GM23338 (cell line): ENCODE data around the gene SELPLG. TPM values are rescaled to one million over a fixed set of nuclear protein-coding genes. Genes with fewer than 3 reads are reported as not detected.

Experiments
- ATAC-seq: fragments of 200-7000 bp; cut with Tn5 transposase; 3 replicates; pipeline ENCODE4 v1.9.1; 2020
- DNase-seq: peaks from one replicate; pipeline ENCODE4 v3.0.0-alpha.2; 2015; ENCODE audit warnings: low spot score
- H2AFZ ChIP-seq: fragments of 200-600 bp; sonication (generic); 2 replicates; pipeline ENCODE4 v1.8.0; 2016; ENCODE audit warnings: antibody characterized with exemption, mild to moderate bottlenecking, moderate library complexity
- H3F3A ChIP-seq: fragments of 200-600 bp; sonication (generic); replicated peaks from 2 replicates; pipeline ENCODE4 v1.8.0; 2017; ENCODE audit warnings: antibody characterized with exemption, mixed run types, low read depth
- H3K27ac ChIP-seq: fragments of 200-600 bp; sonication (generic); 2 replicates; pipeline ENCODE4 v1.6.1; 2016; ENCODE audit warnings: low read depth
- H3K27me3 ChIP-seq: fragments of 200-600 bp; sonication (generic); 2 replicates; pipeline ENCODE4 v1.8.0; 2016; ENCODE audit warnings: mild to moderate bottlenecking, mixed run types, moderate library complexity; ENCODE audit not compliant: insufficient read depth
- H3K36me3 ChIP-seq: fragments of 200-600 bp; sonication (generic); 2 replicates; pipeline ENCODE4 v1.8.0; 2016; ENCODE audit warnings: mild to moderate bottlenecking; ENCODE audit not compliant: insufficient read depth
- H3K4me1 ChIP-seq: fragments of 200-600 bp; sonication (generic); 2 replicates; pipeline ENCODE4 v1.8.0; 2016; ENCODE audit warnings: mild to moderate bottlenecking, moderate library complexity; ENCODE audit not compliant: insufficient read depth
- H3K4me2 ChIP-seq: fragments of 200-600 bp; sonication (generic); 2 replicates; pipeline ENCODE4 v1.7.1; 2017; ENCODE audit warnings: mixed run types
- H3K4me3 ChIP-seq: fragments of 200-600 bp; sonication (generic); 2 replicates; pipeline ENCODE4 v1.6.1; 2016; ENCODE audit warnings: mixed run types
- H3K79me2 ChIP-seq: fragments of 200-600 bp; sonication (generic); replicated peaks from 2 replicates; pipeline ENCODE4 v1.8.0; 2017; ENCODE audit warnings: mild to moderate bottlenecking; ENCODE audit not compliant: insufficient read depth
- H3K9me2 ChIP-seq: fragments of 200-600 bp; sonication (generic); 2 replicates; pipeline ENCODE4 v1.8.0; 2017; ENCODE audit not compliant: insufficient read depth
- H4K20me1 ChIP-seq: fragments of 200-600 bp; sonication (generic); replicated peaks from 2 replicates; pipeline ENCODE4 v1.8.0; 2017; ENCODE audit warnings: mild to moderate bottlenecking; ENCODE audit not compliant: insufficient read depth
- H3K27ac Mint-ChIP-seq: 2 replicates; pipeline ENCODE4 v1.8.0; 2020; ENCODE audit warnings: inconsistent platforms, mild to moderate bottlenecking, moderate library complexity, mixed read lengths
- H3K27me3 Mint-ChIP-seq: 3 replicates; pipeline ENCODE4 v1.8.0; 2022; ENCODE audit warnings: low read depth, mild to moderate bottlenecking, moderate library complexity, mixed read lengths, inconsistent platforms; ENCODE audit not compliant: insufficient read depth, poor library complexity
- H3K36me3 Mint-ChIP-seq: 3 replicates; pipeline ENCODE4 v1.8.0; 2021; ENCODE audit warnings: low read depth, mild to moderate bottlenecking, inconsistent platforms, moderate library complexity, mixed read lengths
- H3K4me1 Mint-ChIP-seq: 3 replicates; pipeline ENCODE4 v1.8.0; 2020; ENCODE audit warnings: mild to moderate bottlenecking, inconsistent platforms, mixed read lengths
- H3K4me3 Mint-ChIP-seq: 3 replicates; pipeline ENCODE4 v1.8.0; 2021; ENCODE audit warnings: moderate library complexity, mild to moderate bottlenecking, inconsistent platforms, mixed read lengths
- H3K9me3 Mint-ChIP-seq: 3 replicates; pipeline ENCODE4 v1.8.0; 2020; ENCODE audit warnings: moderate library complexity, mild to moderate bottlenecking, inconsistent platforms, mixed read lengths
- CREB1 ChIP-seq: fragments of 250-450 bp; sonication (Bioruptor Pico); IDR thresholded peaks from 2 replicates; pipeline ENCODE4 v1.5.0; 2020; ENCODE audit warnings: low read depth, mild to moderate bottlenecking, moderate library complexity
- EZH2 ChIP-seq: fragments of 200-600 bp; sonication (generic); IDR thresholded peaks from one replicate; pipeline ENCODE4 v1.8.0; 2017; ENCODE audit warnings: antibody characterized with exemption, mild to moderate bottlenecking, low read depth; ENCODE audit not compliant: unreplicated experiment
- EZH2phosphoT487 ChIP-seq: fragments of 200-600 bp; sonication (generic); IDR thresholded peaks from one replicate; pipeline ENCODE4 v1.8.1; 2018; ENCODE audit warnings: antibody characterized with exemption; ENCODE audit not compliant: unreplicated experiment
- JUNB ChIP-seq: IDR thresholded peaks from one replicate; pipeline ENCODE4 v1.6.1; 2016; ENCODE audit warnings: antibody characterized with exemption; ENCODE audit not compliant: unreplicated experiment
- NANOG ChIP-seq: IDR thresholded peaks from 2 replicates; pipeline ENCODE4 v1.6.1; 2016; ENCODE audit warnings: antibody characterized with exemption, borderline replicate concordance
- POLR2AphosphoS5 ChIP-seq: IDR thresholded peaks from 2 replicates; pipeline ENCODE4 v1.6.1; 2016; ENCODE audit warnings: antibody characterized with exemption, low read depth
- STAT1 ChIP-seq: IDR thresholded peaks from one replicate; pipeline ENCODE4 v1.6.1; 2016; ENCODE audit warnings: antibody characterized with exemption; ENCODE audit not compliant: unreplicated experiment
- ZNF114 ChIP-seq: fragments of 250-450 bp; sonication (Bioruptor Pico); IDR thresholded peaks from 2 replicates; pipeline ENCODE4 v1.5.0; 2020; ENCODE audit warnings: mild to moderate bottlenecking, moderate library complexity
- ZNF331 ChIP-seq: fragments of 250-450 bp; sonication (Bioruptor Pico); IDR thresholded peaks from 2 replicates; pipeline ENCODE4 v1.5.0; 2020; ENCODE audit warnings: low read depth, mild to moderate bottlenecking, moderate library complexity
- polyA plus RNA-seq: library from polyadenylated mRNA; unstranded; fragments of >200 nt; fragmentation: Nextera tagmentation; extraction: Ambion mirVana; gene quantifications from 2 replicates; pipeline ENCODE4 v1.2.1, GENCODE V29; 2016
- total RNA-seq: library from RNA; depleted of rRNA; stranded (reverse); fragments of >200 nt; shearing (Covaris generic); gene quantifications from 2 replicates; pipeline ENCODE4 v1.2.3, GENCODE V29; 2014
- TF ChIP-seq, protein P1 (sequence below): IDR thresholded peaks from one replicate; pipeline ENCODE4 v1.6.1; 2018; ENCODE audit warnings: antibody characterized with exemption; ENCODE audit not compliant: unreplicated experiment
- TF ChIP-seq, protein P2 (sequence below), 2 experiments: fragments of 200-600 bp in 1 of 2; sonication (generic) in 1 of 2; conservative IDR thresholded peaks; 2 replicates each; pipeline versions ENCODE4 v1.5.1 to v1.6.1; 2016 to 2017; ENCODE audit warnings: antibody characterized with exemption in 2 of 2, low read depth in 2 of 2, mild to moderate bottlenecking in 2 of 2, moderate library complexity in 1 of 2
- TF ChIP-seq, protein P3 (sequence below): IDR thresholded peaks from 2 replicates; pipeline ENCODE4 v1.6.1; 2016; ENCODE audit warnings: antibody characterized with exemption
- TF ChIP-seq, protein P4 (sequence below): fragments of 250-450 bp; sonication (Bioruptor Pico); IDR thresholded peaks from 2 replicates; pipeline ENCODE4 v1.5.0; 2020; ENCODE audit warnings: mild to moderate bottlenecking, moderate library complexity

The SELPLG gene
- total and polyA plus RNA-seq, 2 experiments from 2014 or later: 0.16 to 0.56 TPM

DNA sequence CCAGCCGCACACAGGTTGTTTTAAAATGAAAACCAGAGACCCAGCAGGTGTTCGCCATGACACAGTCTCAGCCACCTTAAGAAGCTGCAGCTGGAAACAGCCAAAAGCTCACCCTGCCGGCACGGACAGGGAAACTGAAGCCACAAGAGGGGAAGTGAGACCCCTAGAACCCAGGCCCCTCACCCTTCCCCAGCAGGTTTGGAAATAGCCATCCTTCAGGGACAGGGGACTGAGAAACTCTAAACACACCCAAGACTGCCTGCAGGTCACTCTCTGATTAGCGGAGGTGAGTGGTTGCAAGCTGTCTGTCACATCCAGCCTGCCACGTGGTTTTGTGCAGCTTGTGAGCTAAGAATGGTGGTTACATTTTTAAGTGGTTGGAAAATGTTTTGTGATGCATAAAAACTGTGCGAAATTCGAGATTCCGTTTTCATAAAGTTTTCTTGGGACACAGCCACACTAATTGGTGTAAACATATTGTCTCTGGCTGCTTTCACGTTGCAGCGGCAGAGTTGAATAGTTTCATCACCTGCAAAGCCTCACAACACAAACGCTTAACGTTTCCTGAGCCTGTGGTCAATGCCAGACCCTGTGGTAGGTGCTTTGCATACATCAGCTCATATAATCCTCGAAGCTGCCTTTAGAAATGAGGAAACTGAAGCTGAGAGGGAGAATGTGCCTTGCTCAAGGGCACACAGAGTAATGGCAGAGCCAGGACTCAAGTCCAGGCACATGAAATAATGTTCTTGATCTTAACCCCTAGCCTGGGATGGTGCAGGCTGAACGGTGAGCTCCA is 1.7 kb upstream of the SELPLG start:
- peak; percentile 4; the same call in 2 of the 3 replicates for ATAC-seq
- TF ChIP-seq ZNF114 (CRISPR knock-in tag) (no peak), POLR2AphosphoS5 (no peak), STAT1 (no peak), ZNF331 (CRISPR knock-in tag) (no peak), EZH2phosphoT487 (no peak), CREB1 (CRISPR knock-in tag) (no peak), JUNB (no peak), EZH2 (no peak), NANOG (no peak)
- TF ChIP-seq, protein P1, sequence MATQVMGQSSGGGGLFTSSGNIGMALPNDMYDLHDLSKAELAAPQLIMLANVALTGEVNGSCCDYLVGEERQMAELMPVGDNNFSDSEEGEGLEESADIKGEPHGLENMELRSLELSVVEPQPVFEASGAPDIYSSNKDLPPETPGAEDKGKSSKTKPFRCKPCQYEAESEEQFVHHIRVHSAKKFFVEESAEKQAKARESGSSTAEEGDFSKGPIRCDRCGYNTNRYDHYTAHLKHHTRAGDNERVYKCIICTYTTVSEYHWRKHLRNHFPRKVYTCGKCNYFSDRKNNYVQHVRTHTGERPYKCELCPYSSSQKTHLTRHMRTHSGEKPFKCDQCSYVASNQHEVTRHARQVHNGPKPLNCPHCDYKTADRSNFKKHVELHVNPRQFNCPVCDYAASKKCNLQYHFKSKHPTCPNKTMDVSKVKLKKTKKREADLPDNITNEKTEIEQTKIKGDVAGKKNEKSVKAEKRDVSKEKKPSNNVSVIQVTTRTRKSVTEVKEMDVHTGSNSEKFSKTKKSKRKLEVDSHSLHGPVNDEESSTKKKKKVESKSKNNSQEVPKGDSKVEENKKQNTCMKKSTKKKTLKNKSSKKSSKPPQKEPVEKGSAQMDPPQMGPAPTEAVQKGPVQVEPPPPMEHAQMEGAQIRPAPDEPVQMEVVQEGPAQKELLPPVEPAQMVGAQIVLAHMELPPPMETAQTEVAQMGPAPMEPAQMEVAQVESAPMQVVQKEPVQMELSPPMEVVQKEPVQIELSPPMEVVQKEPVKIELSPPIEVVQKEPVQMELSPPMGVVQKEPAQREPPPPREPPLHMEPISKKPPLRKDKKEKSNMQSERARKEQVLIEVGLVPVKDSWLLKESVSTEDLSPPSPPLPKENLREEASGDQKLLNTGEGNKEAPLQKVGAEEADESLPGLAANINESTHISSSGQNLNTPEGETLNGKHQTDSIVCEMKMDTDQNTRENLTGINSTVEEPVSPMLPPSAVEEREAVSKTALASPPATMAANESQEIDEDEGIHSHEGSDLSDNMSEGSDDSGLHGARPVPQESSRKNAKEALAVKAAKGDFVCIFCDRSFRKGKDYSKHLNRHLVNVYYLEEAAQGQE: no peak
- TF ChIP-seq, protein P2, sequence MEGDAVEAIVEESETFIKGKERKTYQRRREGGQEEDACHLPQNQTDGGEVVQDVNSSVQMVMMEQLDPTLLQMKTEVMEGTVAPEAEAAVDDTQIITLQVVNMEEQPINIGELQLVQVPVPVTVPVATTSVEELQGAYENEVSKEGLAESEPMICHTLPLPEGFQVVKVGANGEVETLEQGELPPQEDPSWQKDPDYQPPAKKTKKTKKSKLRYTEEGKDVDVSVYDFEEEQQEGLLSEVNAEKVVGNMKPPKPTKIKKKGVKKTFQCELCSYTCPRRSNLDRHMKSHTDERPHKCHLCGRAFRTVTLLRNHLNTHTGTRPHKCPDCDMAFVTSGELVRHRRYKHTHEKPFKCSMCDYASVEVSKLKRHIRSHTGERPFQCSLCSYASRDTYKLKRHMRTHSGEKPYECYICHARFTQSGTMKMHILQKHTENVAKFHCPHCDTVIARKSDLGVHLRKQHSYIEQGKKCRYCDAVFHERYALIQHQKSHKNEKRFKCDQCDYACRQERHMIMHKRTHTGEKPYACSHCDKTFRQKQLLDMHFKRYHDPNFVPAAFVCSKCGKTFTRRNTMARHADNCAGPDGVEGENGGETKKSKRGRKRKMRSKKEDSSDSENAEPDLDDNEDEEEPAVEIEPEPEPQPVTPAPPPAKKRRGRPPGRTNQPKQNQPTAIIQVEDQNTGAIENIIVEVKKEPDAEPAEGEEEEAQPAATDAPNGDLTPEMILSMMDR (conservative IDR thresholded peaks at IDR 0.05; ENCODE audit: low read depth in 2 of 2): no peak
- TF ChIP-seq, protein P3, sequence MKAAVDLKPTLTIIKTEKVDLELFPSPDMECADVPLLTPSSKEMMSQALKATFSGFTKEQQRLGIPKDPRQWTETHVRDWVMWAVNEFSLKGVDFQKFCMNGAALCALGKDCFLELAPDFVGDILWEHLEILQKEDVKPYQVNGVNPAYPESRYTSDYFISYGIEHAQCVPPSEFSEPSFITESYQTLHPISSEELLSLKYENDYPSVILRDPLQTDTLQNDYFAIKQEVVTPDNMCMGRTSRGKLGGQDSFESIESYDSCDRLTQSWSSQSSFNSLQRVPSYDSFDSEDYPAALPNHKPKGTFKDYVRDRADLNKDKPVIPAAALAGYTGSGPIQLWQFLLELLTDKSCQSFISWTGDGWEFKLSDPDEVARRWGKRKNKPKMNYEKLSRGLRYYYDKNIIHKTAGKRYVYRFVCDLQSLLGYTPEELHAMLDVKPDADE: no peak
- TF ChIP-seq, protein P4, sequence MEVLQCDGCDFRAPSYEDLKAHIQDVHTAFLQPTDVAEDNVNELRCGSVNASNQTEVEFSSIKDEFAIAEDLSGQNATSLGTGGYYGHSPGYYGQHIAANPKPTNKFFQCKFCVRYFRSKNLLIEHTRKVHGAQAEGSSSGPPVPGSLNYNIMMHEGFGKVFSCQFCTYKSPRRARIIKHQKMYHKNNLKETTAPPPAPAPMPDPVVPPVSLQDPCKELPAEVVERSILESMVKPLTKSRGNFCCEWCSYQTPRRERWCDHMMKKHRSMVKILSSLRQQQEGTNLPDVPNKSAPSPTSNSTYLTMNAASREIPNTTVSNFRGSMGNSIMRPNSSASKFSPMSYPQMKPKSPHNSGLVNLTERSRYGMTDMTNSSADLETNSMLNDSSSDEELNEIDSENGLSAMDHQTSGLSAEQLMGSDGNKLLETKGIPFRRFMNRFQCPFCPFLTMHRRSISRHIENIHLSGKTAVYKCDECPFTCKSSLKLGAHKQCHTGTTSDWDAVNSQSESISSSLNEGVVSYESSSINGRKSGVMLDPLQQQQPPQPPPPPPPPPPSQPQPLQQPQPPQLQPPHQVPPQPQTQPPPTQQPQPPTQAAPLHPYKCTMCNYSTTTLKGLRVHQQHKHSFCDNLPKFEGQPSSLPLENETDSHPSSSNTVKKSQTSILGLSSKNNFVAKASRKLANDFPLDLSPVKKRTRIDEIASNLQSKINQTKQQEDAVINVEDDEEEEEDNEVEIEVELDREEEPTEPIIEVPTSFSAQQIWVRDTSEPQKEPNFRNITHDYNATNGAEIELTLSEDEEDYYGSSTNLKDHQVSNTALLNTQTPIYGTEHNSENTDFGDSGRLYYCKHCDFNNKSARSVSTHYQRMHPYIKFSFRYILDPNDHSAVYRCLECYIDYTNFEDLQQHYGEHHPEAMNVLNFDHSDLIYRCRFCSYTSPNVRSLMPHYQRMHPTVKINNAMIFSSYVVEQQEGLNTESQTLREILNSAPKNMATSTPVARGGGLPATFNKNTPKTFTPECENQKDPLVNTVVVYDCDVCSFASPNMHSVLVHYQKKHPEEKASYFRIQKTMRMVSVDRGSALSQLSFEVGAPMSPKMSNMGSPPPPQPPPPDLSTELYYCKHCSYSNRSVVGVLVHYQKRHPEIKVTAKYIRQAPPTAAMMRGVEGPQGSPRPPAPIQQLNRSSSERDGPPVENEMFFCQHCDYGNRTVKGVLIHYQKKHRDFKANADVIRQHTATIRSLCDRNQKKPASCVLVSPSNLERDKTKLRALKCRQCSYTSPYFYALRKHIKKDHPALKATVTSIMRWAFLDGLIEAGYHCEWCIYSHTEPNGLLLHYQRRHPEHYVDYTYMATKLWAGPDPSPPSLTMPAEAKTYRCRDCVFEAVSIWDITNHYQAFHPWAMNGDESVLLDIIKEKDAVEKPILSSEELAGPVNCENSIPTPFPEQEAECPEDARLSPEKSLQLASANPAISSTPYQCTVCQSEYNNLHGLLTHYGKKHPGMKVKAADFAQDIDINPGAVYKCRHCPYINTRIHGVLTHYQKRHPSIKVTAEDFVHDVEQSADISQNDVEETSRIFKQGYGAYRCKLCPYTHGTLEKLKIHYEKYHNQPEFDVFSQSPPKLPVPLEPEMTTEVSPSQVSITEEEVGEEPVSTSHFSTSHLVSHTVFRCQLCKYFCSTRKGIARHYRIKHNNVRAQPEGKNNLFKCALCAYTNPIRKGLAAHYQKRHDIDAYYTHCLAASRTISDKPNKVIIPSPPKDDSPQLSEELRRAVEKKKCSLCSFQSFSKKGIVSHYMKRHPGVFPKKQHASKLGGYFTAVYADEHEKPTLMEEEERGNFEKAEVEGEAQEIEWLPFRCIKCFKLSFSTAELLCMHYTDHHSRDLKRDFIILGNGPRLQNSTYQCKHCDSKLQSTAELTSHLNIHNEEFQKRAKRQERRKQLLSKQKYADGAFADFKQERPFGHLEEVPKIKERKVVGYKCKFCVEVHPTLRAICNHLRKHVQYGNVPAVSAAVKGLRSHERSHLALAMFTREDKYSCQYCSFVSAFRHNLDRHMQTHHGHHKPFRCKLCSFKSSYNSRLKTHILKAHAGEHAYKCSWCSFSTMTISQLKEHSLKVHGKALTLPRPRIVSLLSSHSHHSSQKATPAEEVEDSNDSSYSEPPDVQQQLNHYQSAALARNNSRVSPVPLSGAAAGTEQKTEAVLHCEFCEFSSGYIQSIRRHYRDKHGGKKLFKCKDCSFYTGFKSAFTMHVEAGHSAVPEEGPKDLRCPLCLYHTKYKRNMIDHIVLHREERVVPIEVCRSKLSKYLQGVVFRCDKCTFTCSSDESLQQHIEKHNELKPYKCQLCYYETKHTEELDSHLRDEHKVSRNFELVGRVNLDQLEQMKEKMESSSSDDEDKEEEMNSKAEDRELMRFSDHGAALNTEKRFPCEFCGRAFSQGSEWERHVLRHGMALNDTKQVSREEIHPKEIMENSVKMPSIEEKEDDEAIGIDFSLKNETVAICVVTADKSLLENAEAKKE (CRISPR knock-in tag): no peak
- Mint-ChIP-seq H3K4me3 (no peak overlapping the region), H3K27me3 (peaks cover 11% of the 10 kb centered on the region), H3K36me3 (no peaks in the 10 kb centered on the region), H3K9me3 (no peaks in the 10 kb centered on the region), H3K27ac (no peak overlapping the region), H3K4me1 (peaks cover 50% of the 10 kb centered on the region)
- H3K4me1 ChIP-seq: peaks cover 44% of the 10 kb centered on the region
- H3K4me3 ChIP-seq: no peak overlapping the region
- H3K79me2 ChIP-seq: no peaks in the 10 kb centered on the region
- H3K36me3 ChIP-seq: no peaks in the 10 kb centered on the region
- H3F3A ChIP-seq: 0 out of 2 replicates have a peak, but pooled peaks cover 5% of the 10 kb centered on the region
- peak overlapping the region; percentile 93; the same call in 1 of the 2 replicates for H2AFZ ChIP-seq
- no peak for DNase-seq
- H3K27me3 ChIP-seq: no peaks in the 10 kb centered on the region
- H4K20me1 ChIP-seq: no peaks in the 10 kb centered on the region
- H3K4me2 ChIP-seq: peak overlapping the region; percentile 49; the same call in 1 of the 2 replicates
- no peaks in the 10 kb centered on the region for H3K9me2 ChIP-seq
- H3K27ac ChIP-seq: peak overlapping the region; percentile 55
